Kidney (tissue), 14 donors: ENCODE results near the gene KCNMB3. TPM values are rescaled to one million over a fixed set of nuclear protein-coding genes. Genes with fewer than 3 reads are reported as not detected.
"Not testable (repeated sequence)": the region's sequence is repeated elsewhere in the genome, so short reads cannot be mapped to it uniquely, and the experiment has no call there.

ENCODE experiments used
- DNase-seq, 5 donors: peaks; one replicate each; pipeline ENCODE4 v3.0.0-alpha.2; 2013 to 2020
- FAIRE-seq: peaks from 2 replicates; lab custom pipeline; 2012; peaks lifted over from hg19 to GRCh38; lab: Jason Lieb, UNC
- H3K27ac ChIP-seq, 2 donors: one replicate each; pipeline ENCODE4 v1.7.0; 2013; ENCODE audit warnings: low read depth in 2 of 2, low read length in 2 of 2, inconsistent platforms in 1 of 2
- H3K27me3 ChIP-seq: one replicate; pipeline ENCODE4 v1.7.1; 2013; ENCODE audit warnings: low read length, inconsistent platforms; ENCODE audit not compliant: control insufficient read depth, insufficient read depth
- H3K36me3 ChIP-seq, 3 donors: one replicate each; pipeline versions ENCODE4 v1.7.0 to v1.7.1; 2013; ENCODE audit warnings: low read length in 3 of 3, control low read depth in 1 of 3, inconsistent platforms in 1 of 3; ENCODE audit not compliant: insufficient read depth in 3 of 3, control insufficient read depth in 2 of 3
- H3K4me1 ChIP-seq, 3 donors: one replicate each; pipeline versions ENCODE4 v1.7.0 to v1.7.1; 2013; ENCODE audit warnings: low read length in 3 of 3, inconsistent platforms in 1 of 3, low read depth in 1 of 3; ENCODE audit not compliant: control insufficient read depth in 2 of 3, insufficient read depth in 2 of 3
- H3K4me3 ChIP-seq, 3 donors: one replicate each; pipeline versions ENCODE4 v1.7.0 to v1.8.1; 2013; ENCODE audit warnings: low read length in 3 of 3, control low read depth in 1 of 3, inconsistent platforms in 1 of 3
- H3K9ac ChIP-seq, 3 donors: one replicate each; pipeline versions ENCODE4 v1.7.0 to v1.7.1; 2013; ENCODE audit warnings: low read length in 3 of 3, control low read depth in 1 of 3, inconsistent platforms in 1 of 3
- H3K9me3 ChIP-seq, 3 donors: one replicate each; pipeline versions ENCODE4 v1.7.0 to v1.7.1; 2013; ENCODE audit warnings: low read length in 3 of 3, control low read depth in 1 of 3, inconsistent platforms in 1 of 3; ENCODE audit not compliant: control insufficient read depth in 2 of 3, insufficient read depth in 1 of 3
- CTCF ChIP-seq: IDR thresholded peaks from 3 replicates; pipeline ENCODE4 v1.5.1; 2012; ENCODE audit warnings: mild to moderate bottlenecking, moderate library complexity, borderline replicate concordance; ENCODE audit not compliant: insufficient read depth; ENCODE audit errors: extremely low read depth
- intact Hi-C: fragments of 100-400 bp; cut with DNase I; formaldehyde crosslinking; loops from one replicate; pipeline ENCODE4 v1.11.1; 2022
- polyA plus RNA-seq: library from polyadenylated mRNA; stranded (reverse); fragments of 350-450 nt; fragmentation: Illumina TruSeq; extraction: RNeasy Lipid Tissue Mini Kit (QIAGEN cat#74804); gene quantifications from one replicate; pipeline ENCODE4 v1.2.3, GENCODE V29; 2014; ENCODE audit warnings: low read depth, low replicate concordance; ENCODE audit not compliant: insufficient read depth
- total RNA-seq: library from RNA; stranded (reverse); fragmentation: NEBNext Ultra II Directional; extraction: Animal tissue kit (Norgen Biotek cat#: 25700); gene quantifications from one replicate; pipeline ENCODE4 v1.2.1, GENCODE V29; 2021
- donor health status: control.
- donor health status: control.
- donor health status: control.
- donor health status: control.
- donor health status: control.
- donor health status: DM: yes; HTN: yes; CAD: no.
- donor health status: Normal renal cell carcinoma (clear cell type).

Gene KCNMB3
- total and polyA plus RNA-seq, 2 donors from 2014 or later, result 1.7 to 3.7 TPM

GRCh38 chr3:179256813-179257212 is 5.9 kb upstream of the KCNMB3 start:
- DNase-seq (no peak), FAIRE-seq (no peak)
- no peaks in the 10 kb centered on the region for H3K4me1 ChIP-seq
- no peak for TF ChIP-seq CTCF
- no peaks in the 10 kb centered on the region for H3K27me3 ChIP-seq
- no peak overlapping the region for H3K4me3 ChIP-seq
- no peaks in the 10 kb centered on the region for H3K9me3 ChIP-seq
- no peak overlapping the region for H3K9ac ChIP-seq
- intact Hi-C loops, result no loop called here
- no peaks in the 10 kb centered on the region for H3K36me3 ChIP-seq
- no peak overlapping the region for H3K27ac ChIP-seq

- FAIRE-seq, result no peak
- H3K4me1 ChIP-seq, result no peaks in the 10 kb centered on the region
- no peaks in the 10 kb centered on the region for H3K36me3 ChIP-seq
- no peak for TF ChIP-seq CTCF
- intact Hi-C loops, result no loop called here
- no peak overlapping the region for H3K9ac ChIP-seq
- no peaks in the 10 kb centered on the region for H3K9me3 ChIP-seq
- H3K27ac ChIP-seq, result no peak overlapping the region
- H3K27me3 ChIP-seq, result no peaks in the 10 kb centered on the region
- DNase-seq, result no peak
- no peak overlapping the region for H3K4me3 ChIP-seq
Measured at GRCh38 chr3:179247289-179248015, 3.5 kb downstream of the KCNMB3 start.

GRCh38 chr3:179244878-179245277 is 6.0 kb downstream of the KCNMB3 start:
- no peak for FAIRE-seq
- intact Hi-C loops, result no loop called here

GRCh38 chr3:179242859-179243258 is 8.1 kb downstream of the KCNMB3 start:
- H3K27me3 ChIP-seq, H3K27ac ChIP-seq, H3K9me3 ChIP-seq, H3K36me3 ChIP-seq, DNase-seq, intact Hi-C loops, FAIRE-seq, H3K4me1 ChIP-seq, H3K9ac ChIP-seq, H3K4me3 ChIP-seq: not testable (repeated sequence)

More at GRCh38 chr3:179244878-179245277, 6.0 kb downstream of the KCNMB3 start:
- no peak overlapping the region for H3K9ac ChIP-seq
- TF ChIP-seq CTCF, result no peak
- H3K4me3 ChIP-seq, result no peak overlapping the region
- DNase-seq, result no peak
- no peaks in the 10 kb centered on the region for H3K4me1 ChIP-seq
- H3K27ac ChIP-seq, result no peak overlapping the region
- no peaks in the 10 kb centered on the region for H3K27me3 ChIP-seq
- H3K36me3 ChIP-seq, result no peaks in the 10 kb centered on the region
- no peaks in the 10 kb centered on the region for H3K9me3 ChIP-seq

GRCh38 chr3:179240299-179240698 is 10.6 kb downstream of the KCNMB3 start:
- intact Hi-C loops, result not testable (repeated sequence)

More at GRCh38 chr3:179240299-179240698, 10.6 kb downstream of the KCNMB3 start:
- not testable (repeated sequence) for DNase-seq, H3K27me3 ChIP-seq, H3K36me3 ChIP-seq, H3K9ac ChIP-seq, H3K4me1 ChIP-seq, FAIRE-seq, H3K9me3 ChIP-seq, H3K4me3 ChIP-seq, H3K27ac ChIP-seq
